Stimulated activated CD8-positive, alpha-beta memory T cell treated with anti-CD3 and anti-CD28 coated beads, Interleukin-4, amount 100 ng/mL, for 4 hours (primary cell): Measurements from ENCODE around the gene ABHD4.
"Not testable (repeated sequence)": the region's sequence is repeated elsewhere in the genome, so short reads cannot be mapped to it uniquely, and the experiment has no call there.

Experiments
- DNase-seq, 2 donors: peaks; one replicate each; pipeline ENCODE4 v3.0.0-alpha.2; 2020; ENCODE audit warnings: low read depth in 2 of 2, low spot score in 1 of 2

Gene ABHD4

GRCh38 chr14:22561366-22561660 lies 36.8 kb upstream of the ABHD4 start:
- DNase-seq: no peak

- peak in 1 of 2 donors; percentile 61 for DNase-seq
Observed at GRCh38 chr14:22561661-22562579, 36.2 kb upstream of the ABHD4 start.

- no peak for DNase-seq
Observed at GRCh38 chr14:22563987-22564386, 34.1 kb upstream of the ABHD4 start.

GRCh38 chr14:22564463-22564862 lies 33.6 kb upstream of the ABHD4 start:
- no peak for DNase-seq

- DNase-seq: no peak
Observed at GRCh38 chr14:22565391-22565945, 32.6 kb upstream of the ABHD4 start.

- not testable (repeated sequence) for DNase-seq
Observed at GRCh38 chr14:22566266-22566665, 31.8 kb upstream of the ABHD4 start.

- no peak for DNase-seq
Observed at GRCh38 chr14:22566845-22567244, 31.3 kb upstream of the ABHD4 start.

GRCh38 chr14:22567437-22567836 lies 30.7 kb upstream of the ABHD4 start:
- DNase-seq: no peak

GRCh38 chr14:22569106-22569736 lies 28.9 kb upstream of the ABHD4 start:
- DNase-seq: no peak

GRCh38 chr14:22569737-22570131 lies 28.4 kb upstream of the ABHD4 start:
- no peak for DNase-seq

GRCh38 chr14:22570132-22570949 lies 27.8 kb upstream of the ABHD4 start:
- DNase-seq: peak; percentile 53 to 70

GRCh38 chr14:22572562-22573058 lies 25.5 kb upstream of the ABHD4 start:
- DNase-seq: no peak

- no peak for DNase-seq
Observed at GRCh38 chr14:22573804-22574203, 24.3 kb upstream of the ABHD4 start.

- no peak for DNase-seq
Observed at GRCh38 chr14:22577334-22577908, 20.7 kb upstream of the ABHD4 start.

- no peak for DNase-seq
Observed at GRCh38 chr14:22579236-22579635, 18.9 kb upstream of the ABHD4 start.

- DNase-seq: no peak
Observed at GRCh38 chr14:22579881-22580280, 18.2 kb upstream of the ABHD4 start.

- no peak for DNase-seq
Observed at GRCh38 chr14:22580625-22581024, 17.5 kb upstream of the ABHD4 start.

GRCh38 chr14:22583994-22584393 lies 14.1 kb upstream of the ABHD4 start:
- no peak for DNase-seq

GRCh38 chr14:22587247-22587646 lies 10.9 kb upstream of the ABHD4 start:
- no peak for DNase-seq

- not testable (repeated sequence) for DNase-seq
Observed at GRCh38 chr14:22587677-22588422, 10.2 kb upstream of the ABHD4 start.
